ENCODE data around the gene TMEM218.

The TMEM218 gene

GRCh38 chr11:125154378-125155099 lies 43.1 kb upstream of the TMEM218 start:
- no peak for TF ChIP-seq CTCF (IDR thresholded peaks at IDR 0.05; ENCODE audit: control insufficient read depth, insufficient read depth, low read depth, low read length, missing control alignments)
- DNase-seq (ENCODE audit: low read depth): no peak
- no peak overlapping the region for H3K4me3 ChIP-seq (ENCODE audit: control insufficient read depth, low read depth, low read length)

- no peak for TF ChIP-seq CTCF (IDR thresholded peaks at IDR 0.05; ENCODE audit: control insufficient read depth, insufficient read depth, low read depth, low read length, missing control alignments)
- H3K4me3 ChIP-seq (ENCODE audit: control insufficient read depth, low read depth, low read length): no peak overlapping the region
- DNase-seq (ENCODE audit: low read depth): no peak
Observed at GRCh38 chr11:125153837-125154236, 42.4 kb upstream of the TMEM218 start.

GRCh38 chr11:125148743-125149142 lies 37.3 kb upstream of the TMEM218 start:
- no peak for DNase-seq (ENCODE audit: low read depth)
- H3K4me3 ChIP-seq (ENCODE audit: control insufficient read depth, low read depth, low read length): no peak overlapping the region
- TF ChIP-seq CTCF (IDR thresholded peaks at IDR 0.05; ENCODE audit: control insufficient read depth, insufficient read depth, low read depth, low read length, missing control alignments): no peak

- H3K4me3 ChIP-seq (ENCODE audit: control insufficient read depth, low read depth, low read length): no peak overlapping the region
- no peak for TF ChIP-seq CTCF (IDR thresholded peaks at IDR 0.05; ENCODE audit: control insufficient read depth, insufficient read depth, low read depth, low read length, missing control alignments)
- no peak for DNase-seq (ENCODE audit: low read depth)
Observed at GRCh38 chr11:125148011-125148410, 36.6 kb upstream of the TMEM218 start.

GRCh38 chr11:125147280-125147679 lies 35.9 kb upstream of the TMEM218 start:
- DNase-seq (ENCODE audit: low read depth): no peak
- TF ChIP-seq CTCF (IDR thresholded peaks at IDR 0.05; ENCODE audit: control insufficient read depth, insufficient read depth, low read depth, low read length, missing control alignments): no peak
- no peak overlapping the region for H3K4me3 ChIP-seq (ENCODE audit: control insufficient read depth, low read depth, low read length)

GRCh38 chr11:125146232-125146631 lies 34.8 kb upstream of the TMEM218 start:
- no peak overlapping the region for H3K4me3 ChIP-seq (ENCODE audit: control insufficient read depth, low read depth, low read length)
- no peak for TF ChIP-seq CTCF (IDR thresholded peaks at IDR 0.05; ENCODE audit: control insufficient read depth, insufficient read depth, low read depth, low read length, missing control alignments)
- DNase-seq (ENCODE audit: low read depth): no peak

Data from AG09309 (cell line).